OCI-LY3 (cell line): ENCODE results near the gene EVX2.

Experiments
- CTCF ChIP-seq: fragments of 200-600, 300-600 bp; sonication (generic); IDR thresholded peaks from 2 replicates; pipeline ENCODE4 v1.5.1; 2014; ENCODE audit warnings: antibody characterized with exemption, low read length, low read depth
- EZH2phosphoT487 ChIP-seq: fragments of 200-600 bp; shearing (Covaris generic); IDR thresholded peaks from 2 replicates; pipeline ENCODE4 v1.6.1; 2018; ENCODE audit warnings: antibody characterized with exemption, mixed run types, low read depth

- TF ChIP-seq CTCF, result no peak
- no peak for TF ChIP-seq EZH2phosphoT487
Observed at GRCh38 chr2:176102309-176102866, 18.6 kb upstream of the EVX2 start.
